ENCODE data around the gene MST1. TPM values are rescaled to one million over a fixed set of nuclear protein-coding genes. Genes with fewer than 3 reads are reported as not detected.

MST1 gene
- total RNA-seq, 1 experiment from 2014 or later: 15.4 TPM

DNA sequence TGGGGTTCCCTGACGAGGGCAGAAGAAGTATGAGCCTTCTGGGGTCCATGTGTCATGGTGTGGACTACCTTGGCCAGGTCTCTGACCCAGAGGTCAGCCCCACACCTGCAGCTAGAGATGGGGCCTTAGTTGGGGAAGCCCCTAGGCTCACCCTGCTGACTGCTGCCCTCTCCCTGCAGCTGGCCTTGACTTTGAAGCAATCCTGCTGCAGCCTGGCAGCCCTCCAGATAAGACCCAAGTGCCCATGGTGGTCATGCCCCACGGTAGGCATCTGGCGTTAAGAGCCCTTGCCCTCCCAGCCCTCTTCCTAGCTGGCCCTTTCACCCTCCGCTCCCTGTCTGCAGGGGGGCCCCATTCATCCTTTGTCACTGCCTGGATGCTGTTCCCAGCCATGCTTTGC is 7.7 kb downstream of the MST1 start:
- Mint-ChIP-seq H3K4me1 (ENCODE audit: low read depth, unreplicated experiment) (no peaks in the 10 kb centered on the region), H3K27me3 (ENCODE audit: insufficient read depth, unreplicated experiment) (no peaks in the 10 kb centered on the region), H3K36me3 (ENCODE audit: insufficient read depth, unreplicated experiment) (peaks cover 54% of the 10 kb centered on the region), H3K9me3 (ENCODE audit: unreplicated experiment) (no peaks in the 10 kb centered on the region), H3K4me3 (ENCODE audit: unreplicated experiment) (no peak overlapping the region), H3K27ac (ENCODE audit: unreplicated experiment) (no peak overlapping the region)
- Histone ChIP-seq H3K4me1 (no peaks in the 10 kb centered on the region), H3K4me3 (ENCODE audit: low read depth, low read length) (no peak overlapping the region), H3K36me3 (ENCODE audit: control insufficient read depth, insufficient read depth, low read length) (peaks cover 4% of the 10 kb centered on the region), H3K27me3 (replicated peaks; ENCODE audit: control insufficient read depth, insufficient read depth, low read length) (no peaks in the 10 kb centered on the region), H3K9me3 (no peaks in the 10 kb centered on the region)
- ChIA-PET POLR2A (no interaction called here), CTCF (no interaction called here)
- TF ChIP-seq, protein P1, sequence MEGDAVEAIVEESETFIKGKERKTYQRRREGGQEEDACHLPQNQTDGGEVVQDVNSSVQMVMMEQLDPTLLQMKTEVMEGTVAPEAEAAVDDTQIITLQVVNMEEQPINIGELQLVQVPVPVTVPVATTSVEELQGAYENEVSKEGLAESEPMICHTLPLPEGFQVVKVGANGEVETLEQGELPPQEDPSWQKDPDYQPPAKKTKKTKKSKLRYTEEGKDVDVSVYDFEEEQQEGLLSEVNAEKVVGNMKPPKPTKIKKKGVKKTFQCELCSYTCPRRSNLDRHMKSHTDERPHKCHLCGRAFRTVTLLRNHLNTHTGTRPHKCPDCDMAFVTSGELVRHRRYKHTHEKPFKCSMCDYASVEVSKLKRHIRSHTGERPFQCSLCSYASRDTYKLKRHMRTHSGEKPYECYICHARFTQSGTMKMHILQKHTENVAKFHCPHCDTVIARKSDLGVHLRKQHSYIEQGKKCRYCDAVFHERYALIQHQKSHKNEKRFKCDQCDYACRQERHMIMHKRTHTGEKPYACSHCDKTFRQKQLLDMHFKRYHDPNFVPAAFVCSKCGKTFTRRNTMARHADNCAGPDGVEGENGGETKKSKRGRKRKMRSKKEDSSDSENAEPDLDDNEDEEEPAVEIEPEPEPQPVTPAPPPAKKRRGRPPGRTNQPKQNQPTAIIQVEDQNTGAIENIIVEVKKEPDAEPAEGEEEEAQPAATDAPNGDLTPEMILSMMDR (IDR thresholded peaks at IDR 0.05; ENCODE audit: insufficient read depth in 1 of 2, low read depth in 1 of 2, low read length in 1 of 2, severe bottlenecking in 1 of 2, unreplicated experiment in 1 of 2): no peak
- BruUV-seq (replicated peaks): no TSS peak
- no peak for DNase-seq
- intact Hi-C loops (cut with micrococcal nuclease; ENCODE audit: unreplicated experiment): no loop called here

DNA sequence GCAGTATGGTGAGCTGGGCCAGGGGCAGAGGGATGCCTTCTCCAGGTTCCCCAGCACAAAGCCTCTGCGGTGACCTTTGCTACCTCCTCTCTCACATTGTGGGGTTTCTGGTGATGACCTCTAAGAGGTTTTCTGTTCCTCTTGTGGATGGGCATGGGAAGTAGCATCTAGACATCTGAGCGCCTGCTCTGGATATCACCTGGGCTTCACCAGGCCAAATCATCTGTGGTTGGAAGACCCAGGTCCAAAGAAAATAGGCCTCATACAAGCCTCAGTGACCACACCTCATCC is 8.1 kb downstream of the MST1 start:
- Histone ChIP-seq H3K27me3 (replicated peaks; ENCODE audit: control insufficient read depth, insufficient read depth, low read length) (no peaks in the 10 kb centered on the region), H3K4me1 (no peaks in the 10 kb centered on the region), H3K4me3 (ENCODE audit: low read depth, low read length) (no peak overlapping the region), H3K36me3 (ENCODE audit: control insufficient read depth, insufficient read depth, low read length) (peaks cover 5% of the 10 kb centered on the region), H3K9me3 (no peaks in the 10 kb centered on the region)
- CTCF ChIA-PET: no interaction called here
- H3K27ac Mint-ChIP-seq (ENCODE audit: unreplicated experiment): no peak overlapping the region
- DNase-seq: no peak
- intact Hi-C loops (cut with micrococcal nuclease; ENCODE audit: unreplicated experiment): no loop called here
- peaks cover 57% of the 10 kb centered on the region for H3K36me3 Mint-ChIP-seq (ENCODE audit: insufficient read depth, unreplicated experiment)
- no peaks in the 10 kb centered on the region for H3K4me1 Mint-ChIP-seq (ENCODE audit: low read depth, unreplicated experiment)
- TF ChIP-seq, protein P1 (IDR thresholded peaks at IDR 0.05; ENCODE audit: insufficient read depth in 1 of 2, low read depth in 1 of 2, low read length in 1 of 2, severe bottlenecking in 1 of 2, unreplicated experiment in 1 of 2): no peak
- H3K4me3 Mint-ChIP-seq (ENCODE audit: unreplicated experiment): no peak overlapping the region
- POLR2A ChIA-PET: no interaction called here
- H3K27me3 Mint-ChIP-seq (ENCODE audit: insufficient read depth, unreplicated experiment): no peaks in the 10 kb centered on the region
- H3K9me3 Mint-ChIP-seq (ENCODE audit: unreplicated experiment): no peaks in the 10 kb centered on the region
- BruUV-seq (replicated peaks): no TSS peak

GRCh38 chr3:49680493-49681231 is 8.6 kb downstream of the MST1 start:
- H3K4me3 Mint-ChIP-seq (ENCODE audit: unreplicated experiment): no peak overlapping the region
- no peak overlapping the region for H3K27ac Mint-ChIP-seq (ENCODE audit: unreplicated experiment)
- no peaks in the 10 kb centered on the region for H3K9me3 Mint-ChIP-seq (ENCODE audit: unreplicated experiment)
- Histone ChIP-seq H3K9me3 (no peaks in the 10 kb centered on the region), H3K4me1 (no peaks in the 10 kb centered on the region), H3K36me3 (ENCODE audit: control insufficient read depth, insufficient read depth, low read length) (peaks cover 7% of the 10 kb centered on the region), H3K4me3 (ENCODE audit: low read depth, low read length) (no peak overlapping the region), H3K27me3 (replicated peaks; ENCODE audit: control insufficient read depth, insufficient read depth, low read length) (no peaks in the 10 kb centered on the region)
- intact Hi-C loops (cut with micrococcal nuclease; ENCODE audit: unreplicated experiment): no loop called here
- no peaks in the 10 kb centered on the region for H3K27me3 Mint-ChIP-seq (ENCODE audit: insufficient read depth, unreplicated experiment)
- H3K36me3 Mint-ChIP-seq (ENCODE audit: insufficient read depth, unreplicated experiment): peaks cover 59% of the 10 kb centered on the region
- no peak for DNase-seq
- POLR2A ChIA-PET: no interaction called here
- CTCF ChIA-PET: no interaction called here
- H3K4me1 Mint-ChIP-seq (ENCODE audit: low read depth, unreplicated experiment): no peaks in the 10 kb centered on the region
- TF ChIP-seq, protein P1 (IDR thresholded peaks at IDR 0.05; ENCODE audit: insufficient read depth in 1 of 2, low read depth in 1 of 2, low read length in 1 of 2, severe bottlenecking in 1 of 2, unreplicated experiment in 1 of 2): no peak
- no TSS peak for BruUV-seq (replicated peaks)

All from Caco-2 (cell line).